Vagina (tissue), 2 donors: ENCODE measurements around the gene GLCCI1.

ENCODE experiments used
- POLR2A ChIP-seq, 2 donors: fragments of 450-650 bp; IDR thresholded peaks; one replicate each; pipeline ENCODE4 v1.6.1; 2017; ENCODE audit warnings: antibody characterized with exemption in 2 of 2, mild to moderate bottlenecking in 2 of 2, moderate library complexity in 2 of 2
- POLR2AphosphoS5 ChIP-seq, 2 donors: sonication (generic); formaldehyde crosslinking; IDR thresholded peaks; one replicate each; pipeline ENCODE4 v1.9.0; 2017; ENCODE audit warnings: antibody characterized with exemption in 2 of 2, mild to moderate bottlenecking in 2 of 2, low read depth in 1 of 2; ENCODE audit not compliant: insufficient read depth in 1 of 2
- TF ChIP-seq, protein P1 (sequence below), 3 experiments: fragments of 450-650 bp in 2 of 3; fragments of 200-600 bp in 1 of 3; sonication (generic) in 1 of 3; IDR thresholded peaks; one replicate each; pipeline ENCODE4 v1.5.1; 2017 to 2019; ENCODE audit warnings: antibody characterized with exemption in 3 of 3, mild to moderate bottlenecking in 2 of 3, moderate library complexity in 2 of 3

DNA sequence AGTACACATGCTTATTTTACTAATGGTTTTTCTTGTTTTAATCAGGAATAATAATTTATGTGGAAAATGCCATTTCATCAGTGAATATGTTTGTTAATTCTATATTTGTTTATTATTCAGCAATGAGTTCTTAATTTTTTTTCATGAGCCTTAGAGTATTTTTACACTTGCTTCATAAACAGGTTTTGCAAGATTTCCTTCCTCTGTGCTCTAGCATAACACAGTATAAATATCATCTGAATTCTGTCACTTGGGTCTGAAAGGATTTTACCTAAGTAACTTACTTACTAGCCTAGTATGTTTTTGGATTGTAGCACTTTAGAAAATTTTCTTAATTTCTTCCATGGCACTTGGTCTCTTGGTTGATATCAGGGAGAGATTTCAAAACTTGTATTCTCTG, 45.8 kb downstream of the GLCCI1 start:
- TF ChIP-seq POLR2A (IDR thresholded peaks at IDR 0.05) (no peak), POLR2AphosphoS5 (IDR thresholded peaks at IDR 0.05; ENCODE audit: insufficient read depth in 1 of 2, low read depth in 1 of 2) (no peak)
- TF ChIP-seq, protein P1, sequence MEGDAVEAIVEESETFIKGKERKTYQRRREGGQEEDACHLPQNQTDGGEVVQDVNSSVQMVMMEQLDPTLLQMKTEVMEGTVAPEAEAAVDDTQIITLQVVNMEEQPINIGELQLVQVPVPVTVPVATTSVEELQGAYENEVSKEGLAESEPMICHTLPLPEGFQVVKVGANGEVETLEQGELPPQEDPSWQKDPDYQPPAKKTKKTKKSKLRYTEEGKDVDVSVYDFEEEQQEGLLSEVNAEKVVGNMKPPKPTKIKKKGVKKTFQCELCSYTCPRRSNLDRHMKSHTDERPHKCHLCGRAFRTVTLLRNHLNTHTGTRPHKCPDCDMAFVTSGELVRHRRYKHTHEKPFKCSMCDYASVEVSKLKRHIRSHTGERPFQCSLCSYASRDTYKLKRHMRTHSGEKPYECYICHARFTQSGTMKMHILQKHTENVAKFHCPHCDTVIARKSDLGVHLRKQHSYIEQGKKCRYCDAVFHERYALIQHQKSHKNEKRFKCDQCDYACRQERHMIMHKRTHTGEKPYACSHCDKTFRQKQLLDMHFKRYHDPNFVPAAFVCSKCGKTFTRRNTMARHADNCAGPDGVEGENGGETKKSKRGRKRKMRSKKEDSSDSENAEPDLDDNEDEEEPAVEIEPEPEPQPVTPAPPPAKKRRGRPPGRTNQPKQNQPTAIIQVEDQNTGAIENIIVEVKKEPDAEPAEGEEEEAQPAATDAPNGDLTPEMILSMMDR (IDR thresholded peaks at IDR 0.05) = no peak
